LNCAP (cell line): ENCODE results near the gene TIMP3.

Experiments used
- TF ChIP-seq, protein P1 (sequence below): fragments of 450-650 bp; IDR thresholded peaks from 2 replicates; pipeline ENCODE4 v1.5.1; 2017; ENCODE audit warnings: mild to moderate bottlenecking

TIMP3 gene

GRCh38 chr22:32776802-32777201 is 24.7 kb upstream of the TIMP3 start:
- TF ChIP-seq, protein P1, sequence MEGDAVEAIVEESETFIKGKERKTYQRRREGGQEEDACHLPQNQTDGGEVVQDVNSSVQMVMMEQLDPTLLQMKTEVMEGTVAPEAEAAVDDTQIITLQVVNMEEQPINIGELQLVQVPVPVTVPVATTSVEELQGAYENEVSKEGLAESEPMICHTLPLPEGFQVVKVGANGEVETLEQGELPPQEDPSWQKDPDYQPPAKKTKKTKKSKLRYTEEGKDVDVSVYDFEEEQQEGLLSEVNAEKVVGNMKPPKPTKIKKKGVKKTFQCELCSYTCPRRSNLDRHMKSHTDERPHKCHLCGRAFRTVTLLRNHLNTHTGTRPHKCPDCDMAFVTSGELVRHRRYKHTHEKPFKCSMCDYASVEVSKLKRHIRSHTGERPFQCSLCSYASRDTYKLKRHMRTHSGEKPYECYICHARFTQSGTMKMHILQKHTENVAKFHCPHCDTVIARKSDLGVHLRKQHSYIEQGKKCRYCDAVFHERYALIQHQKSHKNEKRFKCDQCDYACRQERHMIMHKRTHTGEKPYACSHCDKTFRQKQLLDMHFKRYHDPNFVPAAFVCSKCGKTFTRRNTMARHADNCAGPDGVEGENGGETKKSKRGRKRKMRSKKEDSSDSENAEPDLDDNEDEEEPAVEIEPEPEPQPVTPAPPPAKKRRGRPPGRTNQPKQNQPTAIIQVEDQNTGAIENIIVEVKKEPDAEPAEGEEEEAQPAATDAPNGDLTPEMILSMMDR = no peak

- TF ChIP-seq, protein P1 = no peak
Observed at GRCh38 chr22:32777987-32778386, 23.5 kb upstream of the TIMP3 start.

- TF ChIP-seq, protein P1 = no peak
Observed at GRCh38 chr22:32780726-32781310, 20.7 kb upstream of the TIMP3 start.

DNA sequence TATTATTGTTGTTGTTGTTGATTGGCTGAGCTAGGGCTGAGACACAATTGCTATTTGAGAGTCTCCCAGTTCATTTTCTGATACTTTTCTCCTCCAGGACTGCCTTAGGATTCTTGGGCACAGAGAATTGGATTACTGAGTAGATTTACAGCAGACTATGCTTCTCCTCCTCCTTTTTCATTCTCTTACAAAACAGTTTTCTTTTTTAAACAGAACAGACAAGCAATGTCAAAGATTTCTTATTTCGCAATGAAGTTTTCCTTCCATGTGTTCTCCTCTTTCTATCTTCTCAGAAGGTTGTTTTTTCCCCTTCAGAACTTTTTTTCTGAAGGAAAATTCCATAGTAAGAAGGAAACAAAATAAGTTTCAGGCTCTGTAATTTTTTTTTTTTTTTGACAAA is 19.8 kb upstream of the TIMP3 start:
- TF ChIP-seq, protein P1 = no peak

- TF ChIP-seq, protein P1 = no peak
Observed at GRCh38 chr22:32785321-32786026, 16.0 kb upstream of the TIMP3 start.

GRCh38 chr22:32786027-32786418 is 15.5 kb upstream of the TIMP3 start:
- TF ChIP-seq, protein P1 = no peak

DNA sequence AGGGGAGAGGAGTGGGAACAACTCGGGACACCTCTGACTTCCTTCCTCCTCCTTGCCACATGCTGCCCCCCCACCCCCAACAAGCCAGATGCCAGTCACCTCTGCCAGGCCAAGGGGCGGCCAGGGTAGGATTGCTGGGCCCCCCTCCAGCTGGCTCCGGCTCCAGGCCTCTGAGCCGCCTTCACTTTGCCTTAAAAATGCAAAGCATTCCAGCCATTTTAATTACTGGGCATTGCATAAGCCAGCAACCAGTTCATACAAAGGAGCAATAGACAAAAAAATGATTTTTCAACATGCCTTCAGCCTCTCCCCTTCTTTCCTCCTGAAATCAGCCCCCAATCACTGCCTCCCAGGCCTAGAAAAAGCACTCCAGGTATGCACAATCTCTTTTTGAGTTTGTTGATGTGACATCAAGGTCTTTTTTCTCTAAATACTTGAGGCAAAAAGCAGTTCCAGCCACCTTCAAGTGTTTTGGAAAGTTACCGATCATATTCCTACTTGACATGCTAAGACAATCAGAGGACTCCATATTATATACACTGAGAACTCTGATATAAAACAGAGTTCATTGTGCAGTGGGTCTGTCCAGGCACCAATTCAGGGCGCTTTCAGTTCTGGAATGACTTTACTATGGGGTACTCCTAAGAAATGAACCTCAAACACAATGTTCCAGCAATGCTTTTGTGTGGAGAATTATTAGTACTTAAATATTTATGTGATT is 12.4 kb upstream of the TIMP3 start:
- TF ChIP-seq, protein P1 = no peak
